PFSK-1 (cell line): Measurements from ENCODE around the gene SLC35F1.

Experiments
- FOXP2 ChIP-seq: optimal IDR thresholded peaks from 2 replicates; pipeline ENCODE3; 2011; ENCODE audit warnings: borderline replicate concordance, control low read depth, inconsistent platforms; ENCODE audit not compliant: insufficient read depth; ENCODE audit errors: extremely low read length, extremely low read depth
- POLR2AphosphoS5 ChIP-seq: IDR thresholded peaks from 2 replicates; pipeline ENCODE4 v1.6.1; 2012; ENCODE audit warnings: low read depth, mild to moderate bottlenecking, control low read depth, low read length, moderate library complexity
- SIN3A ChIP-seq: IDR thresholded peaks from 2 replicates; pipeline ENCODE4 v1.6.1; 2012; ENCODE audit warnings: mild to moderate bottlenecking, low read length, moderate library complexity, borderline replicate concordance; ENCODE audit not compliant: insufficient read depth
- TAF1 ChIP-seq: IDR thresholded peaks from 2 replicates; pipeline ENCODE4 v1.6.1; 2012; ENCODE audit warnings: low read length, control low read depth, borderline replicate concordance; ENCODE audit not compliant: insufficient read depth
- TF ChIP-seq, protein P1 (sequence below), 2 experiments: IDR thresholded peaks; 2 replicates each; pipeline versions ENCODE4 v1.6.1 to v1.8.0; 2011 to 2012; ENCODE audit warnings: low read depth in 2 of 2, low read length in 2 of 2, control low read depth in 1 of 2, inconsistent platforms in 1 of 2, mild to moderate bottlenecking in 1 of 2, moderate library complexity in 1 of 2; ENCODE audit not compliant: insufficient read depth in 1 of 2

DNA sequence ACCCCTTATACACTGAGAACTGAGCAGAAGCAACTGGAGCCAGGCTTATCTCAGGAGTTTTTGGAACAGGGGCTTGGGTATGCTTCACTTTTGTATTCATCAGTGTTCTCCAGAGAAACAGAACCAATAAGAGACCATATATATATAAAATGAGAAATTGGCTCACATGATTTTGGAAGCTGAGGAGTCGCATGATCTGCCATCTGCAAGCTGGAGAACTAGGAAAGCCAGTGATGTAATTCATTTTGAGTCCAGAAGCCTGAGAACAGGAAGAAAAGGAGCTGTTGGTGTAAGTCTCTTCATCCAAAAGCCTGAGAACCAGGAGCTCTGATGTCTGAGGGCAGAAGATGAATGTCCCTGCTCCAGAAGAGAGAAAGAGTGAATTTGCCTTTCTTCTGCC, 272.0 kb downstream of the SLC35F1 start:
- TF ChIP-seq POLR2AphosphoS5: no peak
- TF ChIP-seq SIN3A: no peak
- no peak for TF ChIP-seq TAF1
- TF ChIP-seq, protein P1, sequence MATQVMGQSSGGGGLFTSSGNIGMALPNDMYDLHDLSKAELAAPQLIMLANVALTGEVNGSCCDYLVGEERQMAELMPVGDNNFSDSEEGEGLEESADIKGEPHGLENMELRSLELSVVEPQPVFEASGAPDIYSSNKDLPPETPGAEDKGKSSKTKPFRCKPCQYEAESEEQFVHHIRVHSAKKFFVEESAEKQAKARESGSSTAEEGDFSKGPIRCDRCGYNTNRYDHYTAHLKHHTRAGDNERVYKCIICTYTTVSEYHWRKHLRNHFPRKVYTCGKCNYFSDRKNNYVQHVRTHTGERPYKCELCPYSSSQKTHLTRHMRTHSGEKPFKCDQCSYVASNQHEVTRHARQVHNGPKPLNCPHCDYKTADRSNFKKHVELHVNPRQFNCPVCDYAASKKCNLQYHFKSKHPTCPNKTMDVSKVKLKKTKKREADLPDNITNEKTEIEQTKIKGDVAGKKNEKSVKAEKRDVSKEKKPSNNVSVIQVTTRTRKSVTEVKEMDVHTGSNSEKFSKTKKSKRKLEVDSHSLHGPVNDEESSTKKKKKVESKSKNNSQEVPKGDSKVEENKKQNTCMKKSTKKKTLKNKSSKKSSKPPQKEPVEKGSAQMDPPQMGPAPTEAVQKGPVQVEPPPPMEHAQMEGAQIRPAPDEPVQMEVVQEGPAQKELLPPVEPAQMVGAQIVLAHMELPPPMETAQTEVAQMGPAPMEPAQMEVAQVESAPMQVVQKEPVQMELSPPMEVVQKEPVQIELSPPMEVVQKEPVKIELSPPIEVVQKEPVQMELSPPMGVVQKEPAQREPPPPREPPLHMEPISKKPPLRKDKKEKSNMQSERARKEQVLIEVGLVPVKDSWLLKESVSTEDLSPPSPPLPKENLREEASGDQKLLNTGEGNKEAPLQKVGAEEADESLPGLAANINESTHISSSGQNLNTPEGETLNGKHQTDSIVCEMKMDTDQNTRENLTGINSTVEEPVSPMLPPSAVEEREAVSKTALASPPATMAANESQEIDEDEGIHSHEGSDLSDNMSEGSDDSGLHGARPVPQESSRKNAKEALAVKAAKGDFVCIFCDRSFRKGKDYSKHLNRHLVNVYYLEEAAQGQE (IDR thresholded peaks at IDR 0.05; ENCODE audit: insufficient read depth in 1 of 2, low read depth in 2 of 2, low read length in 2 of 2): no peak
- no peak for TF ChIP-seq FOXP2
